Fibroblast of mammary gland (primary cell): ENCODE measurements around the gene EPS8L2.
A peak's percentile ranks its signal among the peaks of the same experiment; 100 is the strongest.

Experiments used
- DNase-seq: peaks from one replicate; pipeline ENCODE4 v3.0.0-alpha.2; 2010; ENCODE audit warnings: low read depth
- H3K4me3 ChIP-seq: 2 replicates; pipeline ENCODE4 v1.5.1; 2011; ENCODE audit warnings: low read depth, mild to moderate bottlenecking, low read length, moderate library complexity; ENCODE audit not compliant: control insufficient read depth
- CTCF ChIP-seq: conservative IDR thresholded peaks from 2 replicates; pipeline ENCODE4 v1.5.1; 2011; ENCODE audit warnings: low read depth, low read length, inconsistent platforms; ENCODE audit not compliant: control insufficient read depth, insufficient read depth

The EPS8L2 gene

DNA sequence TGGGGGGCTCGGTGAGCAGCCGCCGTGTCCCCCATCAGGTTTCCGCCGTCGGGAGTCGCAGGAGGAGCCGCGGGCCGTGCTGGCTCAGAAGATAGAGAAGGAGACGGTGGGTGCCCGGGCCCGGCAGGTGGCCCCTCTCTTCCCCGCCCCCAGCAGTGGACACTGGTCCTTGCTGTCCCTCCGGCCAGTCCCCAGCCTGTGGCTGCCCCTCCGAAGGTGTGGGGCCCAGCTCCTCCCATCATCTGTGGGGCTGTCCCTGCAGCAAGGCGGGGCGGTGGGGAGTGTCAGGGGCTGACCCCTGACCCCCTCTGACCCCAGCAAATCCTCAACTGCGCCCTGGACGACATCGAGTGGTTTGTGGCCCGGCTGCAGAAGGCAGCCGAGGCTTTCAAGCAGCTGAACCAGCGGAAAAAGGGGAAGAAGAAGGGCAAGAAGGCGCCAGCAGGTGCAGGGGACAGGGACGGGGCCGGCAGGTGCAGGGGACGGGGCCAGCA lies 15.3 kb downstream of the EPS8L2 start:
- TF ChIP-seq CTCF: no peak
- no peak overlapping the region for H3K4me3 ChIP-seq
- DNase-seq: no peak

DNA sequence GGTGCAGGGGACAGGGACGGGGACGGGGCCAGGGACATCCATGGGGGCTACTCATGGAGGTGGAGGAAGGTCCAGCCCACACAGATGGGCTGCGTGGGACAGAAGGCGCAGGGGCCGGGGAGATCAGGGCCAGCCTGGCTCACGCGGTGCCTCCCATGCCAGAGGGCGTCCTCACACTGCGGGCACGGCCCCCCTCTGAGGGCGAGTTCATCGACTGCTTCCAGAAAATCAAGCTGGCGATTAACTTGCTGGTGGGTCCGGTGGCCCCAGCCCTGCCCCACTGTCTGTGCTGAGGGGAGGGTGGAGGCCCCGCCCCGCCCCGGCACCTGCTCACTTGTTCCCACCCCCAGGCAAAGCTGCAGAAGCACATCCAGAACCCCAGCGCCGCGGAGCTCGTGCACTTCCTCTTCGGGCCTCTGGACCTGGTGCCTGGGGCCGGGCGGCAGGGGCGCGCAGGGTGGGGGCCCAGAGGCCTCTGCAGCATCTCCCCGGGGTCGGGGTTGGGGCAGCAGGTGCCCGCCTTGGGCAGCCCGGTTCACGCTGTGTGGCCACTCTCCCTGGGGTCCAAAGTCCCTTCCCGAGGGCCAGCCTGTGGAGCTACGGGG lies 15.8 kb downstream of the EPS8L2 start:
- no peak for TF ChIP-seq CTCF
- H3K4me3 ChIP-seq: no peak overlapping the region
- DNase-seq: no peak

- H3K4me3 ChIP-seq: no peak overlapping the region
- no peak for TF ChIP-seq CTCF
- DNase-seq: no peak
Observed at GRCh38 chr11:722346-722811, 16.3 kb downstream of the EPS8L2 start.

GRCh38 chr11:723120-723883 lies 17.3 kb downstream of the EPS8L2 start:
- peak; percentile 62 for DNase-seq
- no peak overlapping the region for H3K4me3 ChIP-seq
- peak; percentile 60 for TF ChIP-seq CTCF

DNA sequence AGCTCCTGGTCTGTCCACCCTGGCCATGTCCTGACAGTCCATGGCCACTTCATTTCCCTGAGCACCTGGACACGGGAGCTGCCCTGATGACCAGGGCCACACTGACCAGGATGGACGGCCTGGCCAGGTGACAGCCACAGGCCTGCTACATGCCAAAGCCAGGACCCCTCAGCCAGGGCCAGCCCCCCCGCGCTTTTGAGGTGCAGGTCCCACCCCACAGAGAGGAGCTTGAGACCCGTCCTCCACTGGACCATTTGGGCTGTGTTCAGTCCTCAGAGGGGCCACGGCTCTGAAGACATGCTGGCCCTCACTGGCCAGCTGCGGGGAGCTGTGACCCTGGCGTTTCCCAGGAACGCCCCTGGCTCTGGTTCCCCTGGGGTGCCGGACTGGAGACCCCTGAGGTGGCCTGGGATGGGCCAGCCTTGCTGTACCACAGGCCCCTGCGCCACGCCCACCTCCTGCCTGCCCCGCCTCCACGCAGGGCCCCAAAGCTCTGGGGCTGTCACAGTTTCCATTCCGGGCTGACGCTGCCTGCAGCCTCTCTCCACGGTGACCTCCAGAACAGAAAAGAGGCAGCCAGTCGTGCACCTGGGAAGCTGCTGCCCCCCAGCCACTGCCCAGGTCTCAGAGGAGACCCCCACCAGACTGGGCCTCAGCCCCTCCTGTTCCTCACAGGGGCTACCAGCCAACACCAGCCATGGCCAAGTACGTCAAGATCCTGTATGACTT lies 18.2 kb downstream of the EPS8L2 start:
- no peak for TF ChIP-seq CTCF
- DNase-seq: no peak
- H3K4me3 ChIP-seq: no peak overlapping the region

GRCh38 chr11:724778-725386 lies 18.9 kb downstream of the EPS8L2 start:
- TF ChIP-seq CTCF: no peak
- no peak for DNase-seq

More at GRCh38 chr11:724778-725386, 18.9 kb downstream of the EPS8L2 start:
- no peak overlapping the region for H3K4me3 ChIP-seq
